HEK293 (cell line): ENCODE results near the gene FAT2.

Experiments used
- ZFP37 ChIP-seq: fragments of 450-650 bp; formaldehyde crosslinking; IDR thresholded peaks from 2 replicates; pipeline ENCODE4 v1.5.1; 2016; ENCODE audit warnings: missing biosample characterization, missing genetic modification characterization
- ZNF624 ChIP-seq: fragments of 450-650 bp; formaldehyde crosslinking; IDR thresholded peaks from 2 replicates; pipeline ENCODE4 v1.5.1; 2017; ENCODE audit warnings: missing biosample characterization, missing genetic modification characterization
- ZNF639 ChIP-seq: fragments of 450-650 bp; formaldehyde crosslinking; IDR thresholded peaks from 2 replicates; pipeline ENCODE4 v1.5.1; 2016; ENCODE audit warnings: missing biosample characterization, missing genetic modification characterization
- TF ChIP-seq, protein P1 (sequence below): fragments of 450-650 bp; formaldehyde crosslinking; IDR thresholded peaks from 2 replicates; pipeline ENCODE4 v1.5.1; 2016; ENCODE audit warnings: missing biosample characterization, missing genetic modification characterization
- TF ChIP-seq, protein P2 (sequence below): fragments of 450-650 bp; formaldehyde crosslinking; IDR thresholded peaks from 2 replicates; pipeline ENCODE4 v1.5.1; 2016; ENCODE audit warnings: missing biosample characterization, missing genetic modification characterization

DNA sequence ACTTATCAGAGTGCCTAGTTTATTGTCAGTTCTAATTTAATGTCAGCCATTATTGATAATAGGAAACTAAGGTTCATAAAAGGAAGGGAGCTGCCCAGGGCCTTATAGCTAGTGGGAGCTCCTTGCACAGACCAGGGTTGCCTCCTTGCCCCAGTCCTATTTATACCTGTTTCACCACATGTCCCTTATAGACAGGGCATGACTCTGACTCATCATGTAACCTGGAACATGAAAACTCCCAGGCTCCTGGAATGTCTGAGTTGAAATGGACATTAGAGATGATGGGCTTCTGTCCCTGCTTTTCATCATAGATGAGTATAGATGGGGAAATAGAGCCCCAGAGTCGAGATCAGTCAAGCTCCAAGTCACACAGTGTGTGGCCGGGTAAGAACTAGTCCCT lies 21.1 kb downstream of the FAT2 start:
- TF ChIP-seq, protein P1, sequence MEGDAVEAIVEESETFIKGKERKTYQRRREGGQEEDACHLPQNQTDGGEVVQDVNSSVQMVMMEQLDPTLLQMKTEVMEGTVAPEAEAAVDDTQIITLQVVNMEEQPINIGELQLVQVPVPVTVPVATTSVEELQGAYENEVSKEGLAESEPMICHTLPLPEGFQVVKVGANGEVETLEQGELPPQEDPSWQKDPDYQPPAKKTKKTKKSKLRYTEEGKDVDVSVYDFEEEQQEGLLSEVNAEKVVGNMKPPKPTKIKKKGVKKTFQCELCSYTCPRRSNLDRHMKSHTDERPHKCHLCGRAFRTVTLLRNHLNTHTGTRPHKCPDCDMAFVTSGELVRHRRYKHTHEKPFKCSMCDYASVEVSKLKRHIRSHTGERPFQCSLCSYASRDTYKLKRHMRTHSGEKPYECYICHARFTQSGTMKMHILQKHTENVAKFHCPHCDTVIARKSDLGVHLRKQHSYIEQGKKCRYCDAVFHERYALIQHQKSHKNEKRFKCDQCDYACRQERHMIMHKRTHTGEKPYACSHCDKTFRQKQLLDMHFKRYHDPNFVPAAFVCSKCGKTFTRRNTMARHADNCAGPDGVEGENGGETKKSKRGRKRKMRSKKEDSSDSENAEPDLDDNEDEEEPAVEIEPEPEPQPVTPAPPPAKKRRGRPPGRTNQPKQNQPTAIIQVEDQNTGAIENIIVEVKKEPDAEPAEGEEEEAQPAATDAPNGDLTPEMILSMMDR (tag by site-specific recombination) = no peak
- TF ChIP-seq, protein P2, sequence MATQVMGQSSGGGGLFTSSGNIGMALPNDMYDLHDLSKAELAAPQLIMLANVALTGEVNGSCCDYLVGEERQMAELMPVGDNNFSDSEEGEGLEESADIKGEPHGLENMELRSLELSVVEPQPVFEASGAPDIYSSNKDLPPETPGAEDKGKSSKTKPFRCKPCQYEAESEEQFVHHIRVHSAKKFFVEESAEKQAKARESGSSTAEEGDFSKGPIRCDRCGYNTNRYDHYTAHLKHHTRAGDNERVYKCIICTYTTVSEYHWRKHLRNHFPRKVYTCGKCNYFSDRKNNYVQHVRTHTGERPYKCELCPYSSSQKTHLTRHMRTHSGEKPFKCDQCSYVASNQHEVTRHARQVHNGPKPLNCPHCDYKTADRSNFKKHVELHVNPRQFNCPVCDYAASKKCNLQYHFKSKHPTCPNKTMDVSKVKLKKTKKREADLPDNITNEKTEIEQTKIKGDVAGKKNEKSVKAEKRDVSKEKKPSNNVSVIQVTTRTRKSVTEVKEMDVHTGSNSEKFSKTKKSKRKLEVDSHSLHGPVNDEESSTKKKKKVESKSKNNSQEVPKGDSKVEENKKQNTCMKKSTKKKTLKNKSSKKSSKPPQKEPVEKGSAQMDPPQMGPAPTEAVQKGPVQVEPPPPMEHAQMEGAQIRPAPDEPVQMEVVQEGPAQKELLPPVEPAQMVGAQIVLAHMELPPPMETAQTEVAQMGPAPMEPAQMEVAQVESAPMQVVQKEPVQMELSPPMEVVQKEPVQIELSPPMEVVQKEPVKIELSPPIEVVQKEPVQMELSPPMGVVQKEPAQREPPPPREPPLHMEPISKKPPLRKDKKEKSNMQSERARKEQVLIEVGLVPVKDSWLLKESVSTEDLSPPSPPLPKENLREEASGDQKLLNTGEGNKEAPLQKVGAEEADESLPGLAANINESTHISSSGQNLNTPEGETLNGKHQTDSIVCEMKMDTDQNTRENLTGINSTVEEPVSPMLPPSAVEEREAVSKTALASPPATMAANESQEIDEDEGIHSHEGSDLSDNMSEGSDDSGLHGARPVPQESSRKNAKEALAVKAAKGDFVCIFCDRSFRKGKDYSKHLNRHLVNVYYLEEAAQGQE (tag by site-specific recombination) = no peak
- TF ChIP-seq ZFP37 (tag by site-specific recombination) (no peak), ZNF639 (tag by site-specific recombination) (no peak), ZNF624 (no peak)
